ENCODE measurements around the gene PAWR.
"Not testable (repeated sequence)": the region's sequence is repeated elsewhere in the genome, so short reads cannot be mapped to it uniquely, and the experiment has no call there.

PAWR gene

DNA sequence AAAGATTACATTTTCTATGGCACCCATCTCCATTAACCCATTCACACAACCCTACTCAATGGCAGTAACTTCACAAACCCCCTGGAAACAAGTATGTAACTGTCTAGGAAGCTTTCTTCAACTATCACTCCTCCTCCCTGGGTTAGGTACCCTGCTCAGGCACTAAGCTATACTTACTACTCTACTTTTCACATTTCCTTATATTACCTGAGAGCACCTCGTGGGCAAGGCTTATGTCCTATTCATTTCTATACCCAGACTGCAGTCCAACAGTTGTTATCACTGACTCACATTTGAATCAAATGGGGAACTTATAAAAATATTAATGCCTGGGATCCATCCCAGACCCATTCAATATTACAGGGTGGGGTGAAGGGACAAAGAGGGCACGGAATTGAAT lies 4.6 kb downstream of the PAWR start:
- no peak for DNase-seq

DNA sequence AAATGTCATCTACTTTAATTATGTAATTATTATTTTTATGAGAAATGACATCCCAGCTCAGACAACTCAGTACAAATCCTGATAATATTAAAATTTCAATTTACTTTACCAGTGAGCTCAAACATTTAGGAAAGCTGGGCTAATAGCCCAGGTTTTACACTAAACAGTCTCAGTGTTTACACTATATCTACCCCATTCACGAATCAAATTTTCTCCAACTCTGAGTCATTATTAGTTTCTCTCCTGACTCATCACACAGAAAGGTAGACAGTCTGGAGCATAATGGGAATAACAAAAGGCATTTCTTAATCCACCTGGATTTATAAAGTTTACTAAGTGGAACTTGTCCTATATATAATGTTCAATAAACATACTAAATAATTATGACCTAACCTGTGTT lies 5.7 kb downstream of the PAWR start:
- DNase-seq, result no peak

- not testable (repeated sequence) for DNase-seq
Observed at GRCh38 chr12:79684338-79684737, 6.4 kb downstream of the PAWR start.

DNA sequence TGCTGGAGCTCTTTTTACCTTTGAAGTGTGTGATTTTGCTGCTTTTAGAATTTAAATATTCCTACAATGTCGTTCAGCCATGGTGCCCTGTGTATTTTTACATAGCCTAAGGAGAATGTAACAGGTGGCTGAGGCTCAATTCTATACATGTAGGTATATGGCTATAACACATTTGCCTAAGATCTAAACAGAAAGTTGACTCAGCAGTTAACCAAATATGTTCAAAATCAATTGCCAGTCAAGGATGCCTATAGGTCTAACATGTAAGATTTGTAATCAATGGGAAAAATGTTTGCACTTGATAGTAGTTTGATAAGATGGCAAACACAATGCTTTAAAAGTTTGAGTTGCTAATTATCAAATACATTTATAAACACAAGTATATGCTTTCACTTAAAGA lies 8.2 kb downstream of the PAWR start:
- DNase-seq, result no peak

- DNase-seq, result no peak
Observed at GRCh38 chr12:79681008-79681590, 9.7 kb downstream of the PAWR start.

- DNase-seq, result no peak
Observed at GRCh38 chr12:79680051-79680450, 10.7 kb downstream of the PAWR start.

DNA sequence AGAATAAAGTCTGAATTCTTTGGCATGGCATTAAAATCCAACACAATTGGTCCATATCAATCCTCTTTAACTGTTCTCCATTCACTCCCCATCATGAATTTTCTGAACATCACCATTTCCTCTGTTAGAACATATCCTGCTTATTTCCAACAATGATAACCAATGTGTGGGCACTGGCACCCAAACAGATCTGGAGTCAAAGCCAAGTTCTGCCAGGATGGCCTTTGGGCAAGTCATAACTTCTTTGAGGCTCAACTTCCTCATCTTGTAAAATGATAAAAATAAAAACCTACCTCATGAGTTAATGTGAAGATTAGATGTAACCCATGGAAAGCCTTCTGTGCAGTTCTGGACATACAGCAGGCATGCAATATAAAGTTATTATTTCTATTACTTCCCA lies 12.5 kb downstream of the PAWR start:
- no peak for DNase-seq

DNA sequence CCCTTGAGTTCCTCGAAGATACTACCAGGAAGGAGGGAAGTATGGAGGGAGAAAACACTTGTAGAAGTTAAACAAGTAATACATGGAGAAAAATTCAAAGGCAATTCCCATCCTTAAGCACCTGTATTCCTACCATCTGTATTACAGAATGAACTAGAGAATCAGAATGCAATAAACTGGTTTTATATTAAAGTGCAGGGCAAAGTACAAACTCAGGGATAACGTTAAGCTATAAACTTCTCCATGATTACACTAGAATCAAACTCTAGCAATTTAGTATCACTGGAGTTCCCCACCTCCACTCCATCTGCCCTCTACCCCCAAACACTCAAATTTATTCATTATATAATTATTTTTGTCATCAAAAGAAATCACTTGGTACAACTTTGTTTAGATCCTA lies 13.1 kb downstream of the PAWR start:
- DNase-seq, result no peak

- no peak for DNase-seq
Observed at GRCh38 chr12:79676579-79676978, 14.2 kb downstream of the PAWR start.

- DNase-seq, result no peak
Observed at GRCh38 chr12:79674629-79675028, 16.1 kb downstream of the PAWR start.

GRCh38 chr12:79673354-79673753 lies 17.4 kb downstream of the PAWR start:
- DNase-seq, result no peak

DNA sequence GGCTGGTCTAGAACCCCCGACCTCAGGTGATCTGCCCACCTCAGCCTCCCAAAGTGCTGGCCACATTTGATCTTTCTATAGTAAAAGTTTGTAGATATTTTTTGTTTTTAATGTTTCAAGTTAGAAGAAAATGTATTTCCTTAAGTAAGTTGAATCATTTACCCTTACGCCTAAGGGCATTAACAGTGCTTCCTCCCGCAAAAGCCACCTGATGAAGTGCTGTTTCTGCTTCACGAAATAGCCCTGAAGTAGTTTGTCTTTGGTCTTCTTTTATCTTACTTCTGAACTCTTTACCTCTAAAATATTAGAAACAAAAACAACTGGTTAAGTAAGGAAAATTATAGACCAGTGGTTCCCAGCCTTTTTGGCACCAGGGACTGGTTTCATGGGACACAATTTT lies 22.7 kb downstream of the PAWR start:
- DNase-seq, result no peak

DNA sequence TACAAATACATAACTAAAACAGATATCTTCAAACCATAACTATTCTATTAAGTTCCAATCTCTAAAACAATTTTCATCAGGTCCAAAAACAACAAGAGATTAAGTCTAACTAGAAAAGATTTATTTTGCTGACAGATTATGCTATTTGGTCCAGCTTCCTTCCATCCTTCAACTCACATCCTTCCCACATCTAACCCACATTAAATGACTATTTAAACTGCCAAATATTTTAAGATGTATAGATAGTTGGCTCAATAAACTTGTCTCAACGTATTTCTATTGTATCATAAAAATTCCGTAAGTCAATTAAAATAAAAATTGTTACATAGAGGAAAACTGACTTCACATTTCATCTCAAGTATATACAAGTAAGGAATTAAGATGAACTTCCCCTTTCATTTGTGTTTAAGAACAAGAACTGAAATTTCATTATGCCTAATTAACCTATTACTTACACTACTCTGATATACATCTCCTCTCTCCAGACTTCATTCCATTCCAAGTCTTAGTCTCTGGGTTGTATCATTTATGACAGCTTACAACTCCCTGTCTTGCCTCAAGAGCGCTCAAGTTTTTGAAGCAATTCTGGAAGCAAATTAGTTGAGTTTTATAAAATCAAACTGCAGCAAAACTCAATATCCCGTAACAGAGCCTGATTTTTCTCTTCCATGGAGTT lies 25.4 kb downstream of the PAWR start:
- no peak for DNase-seq

- DNase-seq, result no peak
Observed at GRCh38 chr12:79664518-79664917, 26.2 kb downstream of the PAWR start.

DNA sequence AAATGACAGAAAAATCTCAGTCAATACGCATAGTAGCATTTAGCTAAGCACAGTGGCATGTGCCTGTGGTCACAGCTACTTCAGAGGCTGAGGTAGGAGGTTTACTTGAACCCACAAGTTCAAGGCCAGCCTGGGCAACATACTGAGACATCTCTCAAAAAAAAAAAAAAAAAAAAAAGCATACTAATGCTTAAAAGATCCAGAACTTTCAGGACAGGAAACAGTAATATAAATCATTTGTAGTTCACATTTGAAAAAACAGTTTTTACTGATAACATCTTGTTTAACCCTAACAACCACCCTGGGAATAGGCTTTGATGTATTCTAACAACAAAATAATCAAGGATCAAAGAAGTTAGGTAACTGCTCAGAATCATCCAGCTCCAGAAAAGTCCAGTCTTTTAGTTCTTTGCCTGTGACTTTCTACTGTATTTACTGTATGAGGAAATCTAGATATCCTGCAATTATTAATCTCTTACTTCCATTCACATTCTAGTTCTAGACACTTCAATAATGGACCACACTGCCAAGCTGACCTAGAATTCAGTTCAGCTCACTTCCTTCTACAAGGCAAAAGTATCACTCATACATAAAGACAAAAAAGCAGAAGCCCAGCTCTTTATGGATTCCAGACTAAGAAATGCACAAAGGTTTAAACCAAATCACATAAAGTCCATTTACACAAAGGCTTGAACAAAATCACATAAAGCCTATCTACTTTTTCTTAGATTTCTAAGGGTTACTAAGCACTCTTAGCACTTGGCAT lies 28.5 kb downstream of the PAWR start:
- DNase-seq, result no peak

DNA sequence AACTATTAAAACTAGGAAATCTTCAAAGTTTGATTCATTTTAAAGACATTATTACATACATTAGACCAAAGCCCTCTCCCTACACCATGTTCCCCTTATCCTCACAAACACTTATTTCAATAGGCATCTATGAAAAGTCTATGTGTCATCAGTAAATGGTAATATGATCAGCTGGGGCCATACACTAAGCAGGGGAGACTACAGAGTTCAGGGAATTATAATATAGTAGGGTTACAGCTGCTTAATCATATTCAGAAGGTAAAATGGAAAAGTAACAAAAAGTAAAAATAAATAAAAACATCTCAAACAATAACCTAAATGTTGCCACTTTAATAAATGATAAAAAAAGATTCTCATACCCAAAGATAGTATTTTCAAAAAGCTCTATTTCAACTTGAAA lies 29.1 kb downstream of the PAWR start:
- DNase-seq, result no peak

GRCh38 chr12:79659961-79660431 lies 30.8 kb downstream of the PAWR start:
- no peak for DNase-seq

- DNase-seq, result no peak
Observed at GRCh38 chr12:79658221-79658620, 32.5 kb downstream of the PAWR start.

- DNase-seq, result no peak
Observed at GRCh38 chr12:79657136-79657535, 33.6 kb downstream of the PAWR start.

- DNase-seq, result no peak
Observed at GRCh38 chr12:79655036-79655435, 35.7 kb downstream of the PAWR start.

DNA sequence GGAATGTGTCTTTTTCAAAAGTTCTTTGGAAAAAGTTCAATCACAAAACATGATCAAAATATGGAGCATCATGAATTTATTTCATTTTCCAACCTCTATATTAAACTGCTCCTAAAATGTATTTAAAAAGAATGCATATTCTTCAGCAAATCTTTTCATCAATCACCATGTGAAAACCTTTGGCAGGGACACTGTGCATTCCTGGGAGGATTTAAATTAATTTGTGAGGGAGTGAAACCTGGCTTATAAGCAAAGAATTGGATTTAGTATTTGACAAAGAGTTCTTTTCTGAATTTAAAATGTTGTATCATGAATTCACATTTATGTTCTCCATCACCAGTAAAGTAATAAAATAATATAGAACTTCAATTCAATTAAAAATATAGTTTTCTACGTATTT lies 38.2 kb downstream of the PAWR start:
- DNase-seq, result no peak

DNA sequence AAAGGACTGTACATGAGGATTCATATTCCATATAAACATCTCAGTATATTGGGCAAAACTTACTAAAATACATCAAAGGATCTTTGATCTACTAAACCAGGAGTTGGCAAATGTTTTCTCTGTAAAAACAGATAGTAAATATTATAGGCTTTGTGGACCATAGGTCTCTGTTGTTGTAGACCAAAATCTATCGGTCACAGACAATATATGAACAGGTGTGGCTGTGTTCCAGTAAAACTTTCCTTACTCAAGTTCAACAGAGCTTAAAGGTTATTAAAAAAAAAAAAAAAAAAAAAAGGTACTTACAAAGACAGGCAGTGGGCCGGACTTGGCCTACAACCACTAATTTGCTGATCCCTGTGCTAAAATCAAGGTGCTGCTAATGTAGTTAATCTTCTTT lies 40.3 kb downstream of the PAWR start:
- no peak for DNase-seq

DNA sequence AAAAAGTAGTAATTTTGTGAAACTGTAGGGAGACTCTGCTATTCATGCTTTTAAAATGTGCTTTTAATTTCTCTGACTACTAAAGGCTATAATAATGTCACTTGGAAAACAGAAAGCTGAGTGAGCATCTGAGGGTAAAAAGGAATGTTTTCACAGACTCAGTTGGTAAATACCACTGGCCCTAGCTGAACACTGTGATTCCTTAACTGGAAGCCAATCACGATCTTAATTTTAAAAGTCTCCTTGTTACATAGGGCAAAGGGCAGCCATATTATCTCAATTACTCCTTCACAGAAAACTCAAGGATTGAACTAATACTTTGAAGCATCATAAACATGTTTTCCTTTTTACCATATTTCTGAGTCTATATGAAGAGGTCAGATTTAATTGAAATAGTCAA lies 41.9 kb downstream of the PAWR start:
- no peak for DNase-seq

- DNase-seq, result not testable (repeated sequence)
Observed at GRCh38 chr12:79646843-79647242, 43.9 kb downstream of the PAWR start.

Data from C1 segment of cervical spinal cord (tissue), 14 donors.